ENCODE measurements around the gene RBFOX1. TPM values are rescaled to one million over a fixed set of nuclear protein-coding genes. Genes with fewer than 3 reads are reported as not detected.

The RBFOX1 gene
- not detected in 5 replicates for total RNA-seq (2022; extraction: Qiagen RNA extraction; ENCODE audit: low read depth)

DNA sequence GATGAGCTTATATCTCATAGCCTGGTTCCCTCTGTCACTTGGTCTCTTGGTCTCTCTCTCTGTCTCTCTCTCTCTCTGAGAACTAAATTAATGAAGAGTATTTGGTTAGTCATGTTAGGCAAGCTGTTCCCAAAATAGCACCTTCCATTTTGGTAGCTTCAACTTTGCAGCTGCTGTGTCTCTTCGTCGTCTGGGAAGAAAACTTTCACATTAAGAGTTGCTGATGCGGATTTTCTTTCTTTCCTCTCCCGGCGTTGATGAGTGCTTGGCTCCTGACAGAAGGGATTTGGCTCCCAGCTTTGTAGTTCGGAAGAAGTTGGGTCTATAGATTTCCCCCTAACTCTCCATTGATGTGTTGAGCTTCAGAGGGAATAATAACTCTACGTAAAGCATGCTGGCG is at the start of gene RBFOX1:
RBFOX1 (plus strand) TSS at position 235 of the 400 bp plus-strand sequence.

Data from A549 treated with ZK216348 at 1 μM for 4 hours (cell line).